B cell (primary cell): ENCODE measurements around the gene STX1B. TPM values are rescaled to one million over a fixed set of nuclear protein-coding genes. Genes with fewer than 3 reads are reported as not detected.
"Not testable (repeated sequence)": the region's sequence is repeated elsewhere in the genome, so short reads cannot be mapped to it uniquely, and the experiment has no call there.

Source experiments
- ATAC-seq: fragments of 200-7000 bp; cut with Tn5 transposase; one replicate; pipeline ENCODE4 v1.10.0; 2021; ENCODE audit warnings: low read depth, mild to moderate bottlenecking, moderate number of reproducible peaks, moderate library complexity
- CTCF ChIA-PET: fragments of 350-600 bp; sonication (Branson Sonifier 250); formaldehyde crosslinking; loops from one replicate; lab custom pipeline; 2021; ENCODE audit warnings: antibody characterized with exemption, inconsistent platforms; lab: Charles Lee
- POLR2A ChIA-PET: fragments of 350-600 bp; sonication (Branson Sonifier 250); formaldehyde crosslinking; loops from one replicate; lab custom pipeline; 2021; ENCODE audit warnings: antibody characterized with exemption; lab: Charles Lee
- DNase-seq: peaks from one replicate; pipeline ENCODE4 v3.0.0; 2013
- H2AFZ ChIP-seq: 2 replicates; pipeline ENCODE4 v1.6.1; 2012; ENCODE audit warnings: mild to moderate bottlenecking, low read depth, low read length; ENCODE audit not compliant: insufficient read depth, poor library complexity, severe bottlenecking
- H3K27ac ChIP-seq, 2 donors: 1 replicate in 1 of 2; 2 replicates in 1 of 2; pipeline ENCODE4 v1.5.1; 2012 to 2013; ENCODE audit warnings: low read length in 2 of 2, mild to moderate bottlenecking in 2 of 2, moderate library complexity in 1 of 2
- H3K27me3 ChIP-seq, 4 experiments: fragments of 200-600 bp in 1 of 4; sonication (generic) in 1 of 4; replicated peaks in 1 of 4; 1 replicate in 2 of 4; 2 replicates in 2 of 4; pipeline versions ENCODE4 v1.6.1 to v1.7.0; 2013 to 2016; ENCODE audit warnings: low read length in 3 of 4, mild to moderate bottlenecking in 2 of 4, mixed read lengths in 1 of 4, moderate library complexity in 1 of 4; ENCODE audit not compliant: insufficient read depth in 4 of 4, control insufficient read depth in 3 of 4; ENCODE audit errors: control extremely low read depth in 1 of 4
- H3K36me3 ChIP-seq, 2 experiments: replicated peaks in 1 of 2; 1 replicate in 1 of 2; 2 replicates in 1 of 2; pipeline versions ENCODE4 v1.6.1 to v1.7.1; 2013; ENCODE audit warnings: low read length in 1 of 2; ENCODE audit not compliant: insufficient read depth in 2 of 2, control insufficient read depth in 1 of 2; ENCODE audit errors: control extremely low read depth in 1 of 2, extremely low read depth in 1 of 2
- H3K4me1 ChIP-seq, 2 donors: fragments of 200-600 bp in 1 of 2; sonication (generic) in 1 of 2; 1 replicate in 1 of 2; 2 replicates in 1 of 2; pipeline versions ENCODE4 v1.5.1 to v1.6.1; 2013 to 2017; ENCODE audit warnings: low read length in 2 of 2; ENCODE audit not compliant: control insufficient read depth in 2 of 2, insufficient read depth in 2 of 2
- H3K4me2 ChIP-seq: replicated peaks from 2 replicates; pipeline ENCODE3; 2012; ENCODE audit warnings: mild to moderate bottlenecking, low read depth, low read length; ENCODE audit not compliant: poor library complexity, severe bottlenecking
- H3K4me3 ChIP-seq, 5 experiments: fragments of 200-600 bp in 1 of 5; sonication (generic) in 1 of 5; 1 replicate in 3 of 5; 2 replicates in 2 of 5; pipeline versions ENCODE4 v1.5.1 to v1.7.0; 2011 to 2016; ENCODE audit warnings: low read length in 4 of 5, mild to moderate bottlenecking in 4 of 5, low read depth in 2 of 5, control low read depth in 1 of 5, moderate library complexity in 1 of 5; ENCODE audit not compliant: insufficient read depth in 1 of 5; ENCODE audit errors: control extremely low read depth in 1 of 5, extremely low read depth in 1 of 5
- H3K79me2 ChIP-seq: fragments of 200-600 bp; sonication (generic); one replicate; pipeline ENCODE4 v1.6.0; 2016; ENCODE audit warnings: low read length; ENCODE audit not compliant: control insufficient read depth, insufficient read depth
- H3K9ac ChIP-seq: fragments of 200-600 bp; sonication (generic); 2 replicates; pipeline ENCODE4 v1.6.1; 2017; ENCODE audit warnings: mild to moderate bottlenecking, low read length, moderate library complexity
- H3K9me3 ChIP-seq, 3 donors: one replicate each; pipeline versions ENCODE4 v1.6.1 to v1.7.1; 2013; ENCODE audit warnings: low read length in 2 of 3; ENCODE audit not compliant: control insufficient read depth in 2 of 3, insufficient read depth in 1 of 3; ENCODE audit errors: control extremely low read depth in 1 of 3
- H4K20me1 ChIP-seq: 2 replicates; pipeline ENCODE4 v1.6.0; 2012; ENCODE audit warnings: mild to moderate bottlenecking, low read length; ENCODE audit not compliant: insufficient read depth, control insufficient read depth, poor library complexity, severe bottlenecking
- H3K27ac Mint-ChIP-seq: one replicate; pipeline ENCODE4 v1.8.0; 2021; ENCODE audit warnings: mixed read lengths
- H3K27me3 Mint-ChIP-seq: one replicate; pipeline ENCODE4 v1.8.0; 2021; ENCODE audit warnings: mixed read lengths
- H3K4me1 Mint-ChIP-seq: one replicate; pipeline ENCODE4 v1.8.0; 2021; ENCODE audit warnings: mixed read lengths
- H3K4me3 Mint-ChIP-seq: one replicate; pipeline ENCODE4 v1.8.0; 2021; ENCODE audit warnings: mixed read lengths
- H3K9me3 Mint-ChIP-seq: one replicate; pipeline ENCODE4 v1.8.0; 2022; ENCODE audit warnings: mixed read lengths; ENCODE audit not compliant: insufficient read depth
- CTCF ChIP-seq: fragments of 200-600 bp; IDR thresholded peaks from one replicate; pipeline ENCODE4 v1.8.0; 2022; ENCODE audit warnings: antibody characterized with exemption, mild to moderate bottlenecking
- EZH2 ChIP-seq: IDR thresholded peaks from 2 replicates; pipeline ENCODE4 v1.6.1; 2012; ENCODE audit warnings: borderline replicate concordance, low read depth, mild to moderate bottlenecking, moderate library complexity, low read length; ENCODE audit not compliant: insufficient read depth, poor library complexity, severe bottlenecking
- WGBS: methylation state at CpG from one replicate; pipeline ENCODE4 v1.1.5; 2013; ENCODE audit warnings: missing lambda C conversion rate; ENCODE audit not compliant: insufficient coverage; 5-methylcytosine and 5-hydroxymethylcytosine counted together
- intact Hi-C: fragments of 100-400 bp; cut with micrococcal nuclease; formaldehyde crosslinking; loops from one replicate; pipeline ENCODE4 v1.10.0; 2022
- polyA plus RNA-seq: library from polyadenylated mRNA; depleted of rRNA; stranded (reverse); fragments of >200 nt; gene quantifications from 2 replicates; pipeline ENCODE4 v1.2.3, GENCODE V29; 2012
- total RNA-seq, 2 donors: library from RNA; stranded (reverse); fragments of 120-200 nt in 1 of 2; gene quantifications; 1 replicate in 1 of 2; 2 replicates in 1 of 2; pipeline versions ENCODE4 v1.2.3 to v1.2.4, GENCODE V29; 2013 to 2022

STX1B gene
- total and polyA plus RNA-seq, 2 donors (not counting 1 experiment from before 2014, with no cell fraction given): 2.1 to 2.2 TPM

- no peak overlapping the region for H3K4me2 ChIP-seq
- no peaks in the 10 kb centered on the region for H4K20me1 ChIP-seq
- ChIA-PET CTCF (interaction anchor here (0.6 kb wide), 1 partner anchor 406 kb away, joined by 4 read pairs; no protein-coding TSS in a partner anchor), POLR2A (no interaction called here)
- no peak for DNase-seq
- peaks cover 3% of the 10 kb centered on the region for H3K27me3 Mint-ChIP-seq
- no peaks in the 10 kb centered on the region for H3K9me3 ChIP-seq
- H3K9me3 Mint-ChIP-seq: no peaks in the 10 kb centered on the region
- no peaks in the 10 kb centered on the region for H3K79me2 ChIP-seq
- no peak for ATAC-seq
- intact Hi-C loops: no loop called here
- no peak overlapping the region for H3K4me3 ChIP-seq
- WGBS: no CpG with 5 or more reads among the region's 3 CpGs
- H3K36me3 ChIP-seq: no peaks in the 10 kb centered on the region
- no peaks in the 10 kb centered on the region for H3K4me1 ChIP-seq
- no peak overlapping the region for H3K27ac ChIP-seq
- peaks cover 0 to 4% (median 0%) of the 10 kb centered on the region in 4 experiments for H3K27me3 ChIP-seq
- H3K27ac Mint-ChIP-seq: no peak overlapping the region
- H3K9ac ChIP-seq: no peak overlapping the region
- no peak overlapping the region for H2AFZ ChIP-seq
- H3K4me1 Mint-ChIP-seq: no peaks in the 10 kb centered on the region
- H3K4me3 Mint-ChIP-seq: no peak overlapping the region
- TF ChIP-seq CTCF: no peak
- TF ChIP-seq EZH2: no peak
Observed at GRCh38 chr16:31020536-31020935, 10.1 kb upstream of the STX1B start.

- H2AFZ ChIP-seq, ATAC-seq, H3K27ac ChIP-seq, H3K9me3 ChIP-seq, H4K20me1 ChIP-seq, H3K4me1 Mint-ChIP-seq, H3K27ac Mint-ChIP-seq, DNase-seq, H3K36me3 ChIP-seq, H3K4me1 ChIP-seq, H3K4me2 ChIP-seq, CTCF ChIA-PET, H3K79me2 ChIP-seq, H3K4me3 ChIP-seq, H3K9ac ChIP-seq, intact Hi-C loops, H3K4me3 Mint-ChIP-seq, H3K9me3 Mint-ChIP-seq, POLR2A ChIA-PET, H3K27me3 ChIP-seq: not testable (repeated sequence)
- peaks cover 11% of the 10 kb centered on the region for H3K27me3 Mint-ChIP-seq
- 92% methylated on average over 2 of the region's 10 CpGs for WGBS
Observed at GRCh38 chr16:31017756-31018155, 7.3 kb upstream of the STX1B start.
